ENCODE results near the gene TYMP.

The TYMP gene

GRCh38 chr22:50575426-50575941 is 45.7 kb upstream of the TYMP start:
- TF ChIP-seq EZH2phosphoT487 (conservative IDR thresholded peaks at IDR 0.05; ENCODE audit: low read length) (no peak), CTCF (IDR thresholded peaks at IDR 0.05; ENCODE audit: insufficient read depth, low read length, poor library complexity, severe bottlenecking) (no peak)
- Histone ChIP-seq H3K4me2 (ENCODE audit: low read depth, low read length, poor library complexity, severe bottlenecking) (no peak overlapping the region), H3K36me3 (ENCODE audit: low read length) (no peaks in the 10 kb centered on the region), H3K79me2 (ENCODE audit: insufficient read depth, low read length) (no peaks in the 10 kb centered on the region), H3K27ac (ENCODE audit: low read depth, low read length) (no peak overlapping the region), H3K9ac (ENCODE audit: low read length) (no peak overlapping the region), H3K9me2 (replicated peaks; ENCODE audit: insufficient read depth, low read length) (no peaks in the 10 kb centered on the region), H3K9me3 (ENCODE audit: insufficient read depth, low read length) (no peaks in the 10 kb centered on the region), H4K20me1 (ENCODE audit: low read depth, low read length) (no peaks in the 10 kb centered on the region; the same call in 1 of the 2 replicates), H3K4me3 (ENCODE audit: insufficient read depth, low read length, poor library complexity, severe bottlenecking) (no peak overlapping the region), H3F3A (ENCODE audit: insufficient read depth) (no peaks in the 10 kb centered on the region), H3K27me3 (ENCODE audit: low read length) (no peaks in the 10 kb centered on the region), H2AFZ (ENCODE audit: low read depth, low read length, severe bottlenecking) (no peak overlapping the region)

GRCh38 chr22:50574383-50574755 is 44.6 kb upstream of the TYMP start:
- Histone ChIP-seq H2AFZ (ENCODE audit: low read depth, low read length, severe bottlenecking) (no peak overlapping the region), H3K9ac (ENCODE audit: low read length) (no peak overlapping the region), H3K27ac (ENCODE audit: low read depth, low read length) (no peak overlapping the region), H4K20me1 (ENCODE audit: low read depth, low read length) (no peaks in the 10 kb centered on the region; the same call in 1 of the 2 replicates), H3K4me3 (ENCODE audit: insufficient read depth, low read length, poor library complexity, severe bottlenecking) (no peak overlapping the region), H3F3A (ENCODE audit: insufficient read depth) (no peaks in the 10 kb centered on the region), H3K9me2 (replicated peaks; ENCODE audit: insufficient read depth, low read length) (no peaks in the 10 kb centered on the region), H3K9me3 (ENCODE audit: insufficient read depth, low read length) (no peaks in the 10 kb centered on the region), H3K79me2 (ENCODE audit: insufficient read depth, low read length) (no peaks in the 10 kb centered on the region), H3K27me3 (ENCODE audit: low read length) (no peaks in the 10 kb centered on the region), H3K4me2 (ENCODE audit: low read depth, low read length, poor library complexity, severe bottlenecking) (no peak overlapping the region), H3K36me3 (ENCODE audit: low read length) (no peaks in the 10 kb centered on the region)
- no peak for TF ChIP-seq CTCF (IDR thresholded peaks at IDR 0.05; ENCODE audit: insufficient read depth, low read length, poor library complexity, severe bottlenecking)
- no peak for TF ChIP-seq EZH2phosphoT487 (conservative IDR thresholded peaks at IDR 0.05; ENCODE audit: low read length)

GRCh38 chr22:50573491-50574382 is 43.9 kb upstream of the TYMP start:
- Histone ChIP-seq H3K9me3 (ENCODE audit: insufficient read depth, low read length) (no peaks in the 10 kb centered on the region), H3K4me2 (ENCODE audit: low read depth, low read length, poor library complexity, severe bottlenecking) (no peak overlapping the region), H3K27ac (ENCODE audit: low read depth, low read length) (no peak overlapping the region), H3K4me3 (ENCODE audit: insufficient read depth, low read length, poor library complexity, severe bottlenecking) (no peak overlapping the region), H3K36me3 (ENCODE audit: low read length) (0 out of 2 replicates have a peak, but pooled peaks cover 4% of the 10 kb centered on the region), H3K9ac (ENCODE audit: low read length) (no peak overlapping the region), H3K79me2 (ENCODE audit: insufficient read depth, low read length) (no peaks in the 10 kb centered on the region), H3K27me3 (ENCODE audit: low read length) (no peaks in the 10 kb centered on the region), H2AFZ (ENCODE audit: low read depth, low read length, severe bottlenecking) (no peak overlapping the region), H3F3A (ENCODE audit: insufficient read depth) (no peaks in the 10 kb centered on the region), H3K9me2 (replicated peaks; ENCODE audit: insufficient read depth, low read length) (no peaks in the 10 kb centered on the region), H4K20me1 (ENCODE audit: low read depth, low read length) (no peaks in the 10 kb centered on the region; the same call in 1 of the 2 replicates)
- TF ChIP-seq EZH2phosphoT487 (conservative IDR thresholded peaks at IDR 0.05; ENCODE audit: low read length) (no peak), CTCF (IDR thresholded peaks at IDR 0.05; ENCODE audit: insufficient read depth, low read length, poor library complexity, severe bottlenecking) (no peak)
